Esophagus mucosa (tissue), 1 donor: Measurements from ENCODE around the gene RABGAP1L. TPM values are rescaled to one million over a fixed set of nuclear protein-coding genes. Genes with fewer than 3 reads are reported as not detected.
"Not testable (repeated sequence)": the region's sequence is repeated elsewhere in the genome, so short reads cannot be mapped to it uniquely, and the experiment has no call there.

ENCODE experiments used
- ATAC-seq: fragments of 200-7000 bp; cut with Tn5 transposase; one replicate; pipeline ENCODE4 v1.9.1; 2020
- total RNA-seq: library from RNA; stranded (reverse); gene quantifications from one replicate; pipeline ENCODE4 v1.2.4, GENCODE V29; 2023
- donor health status: DM: yes; HTN: yes; CAD: no.

RABGAP1L gene
- total RNA-seq, 1 donor from 2014 or later: 25.3 TPM

DNA sequence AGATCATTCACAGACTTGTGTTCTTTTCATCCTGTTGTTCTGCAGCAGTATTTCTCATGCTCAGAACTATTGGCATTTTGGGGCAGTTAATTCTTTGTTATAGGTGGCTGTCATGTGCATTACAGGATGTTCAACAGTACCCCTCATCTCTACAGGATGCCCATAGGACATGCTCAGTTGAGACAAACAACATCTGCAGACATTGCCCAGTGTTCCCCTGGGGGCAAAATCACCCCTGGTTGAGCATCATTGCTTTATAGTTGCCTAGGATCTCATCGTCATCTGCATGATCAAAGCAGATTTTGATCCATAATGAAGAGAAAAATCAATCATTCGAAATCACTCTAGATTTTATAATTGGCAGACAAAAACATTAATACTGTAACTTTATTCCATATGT is 617.9 kb downstream of the RABGAP1L start:
- ATAC-seq: no peak

DNA sequence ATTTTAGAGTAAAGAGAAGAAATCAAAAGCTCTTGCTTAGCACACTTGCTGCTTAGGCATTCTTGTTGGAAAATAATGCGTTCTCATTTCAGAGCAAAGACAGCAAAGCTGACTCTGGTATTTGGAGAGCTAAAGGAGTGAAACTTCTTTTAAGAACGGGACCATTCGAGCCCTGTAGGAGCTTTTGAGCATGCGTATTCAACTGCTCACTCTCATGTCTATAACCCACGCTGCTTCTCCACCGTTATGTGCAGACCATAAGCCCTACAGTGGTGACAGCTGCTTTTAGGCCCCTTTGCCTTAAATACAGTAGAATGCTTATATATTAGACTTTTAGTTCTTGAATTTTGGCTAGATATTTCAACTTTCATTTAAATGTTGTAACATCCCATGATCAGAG is 626.2 kb downstream of the RABGAP1L start:
- no peak for ATAC-seq

DNA sequence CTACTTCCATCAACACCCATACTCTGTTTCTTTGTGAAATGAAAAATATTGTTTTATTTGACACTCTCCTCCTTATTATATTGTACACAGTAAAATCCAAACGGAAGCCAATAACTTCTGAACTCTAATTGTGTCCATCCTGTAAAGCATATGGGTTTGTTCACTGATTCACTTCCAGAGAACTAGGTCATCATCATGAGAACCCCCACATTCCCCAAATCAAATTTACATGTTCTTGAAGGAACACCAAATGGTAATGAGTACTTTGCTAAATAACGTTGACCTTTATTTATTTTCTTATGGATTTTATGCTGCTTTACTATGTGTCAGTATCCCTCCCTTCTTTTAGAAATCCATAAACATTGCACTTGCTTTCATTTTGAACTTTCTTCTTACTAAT is 627.0 kb downstream of the RABGAP1L start:
- ATAC-seq: no peak

DNA sequence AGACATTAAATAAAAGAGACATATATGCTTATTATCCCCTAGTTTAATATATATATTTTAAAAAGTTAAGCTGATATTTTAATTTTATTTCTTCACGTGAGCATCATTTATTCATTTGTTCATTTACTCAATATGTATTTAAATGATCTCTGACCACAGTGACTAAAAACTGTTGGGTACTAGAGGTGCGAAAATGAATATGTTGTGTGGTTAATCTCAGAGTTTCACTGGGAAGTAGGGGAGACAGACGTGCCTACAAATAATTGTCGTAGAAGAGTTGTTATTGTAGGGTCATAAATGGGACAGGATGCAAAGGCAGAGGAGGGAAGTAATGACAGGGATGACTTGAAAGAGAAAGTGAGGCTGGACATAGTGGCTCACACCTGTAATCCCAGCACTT is 627.4 kb downstream of the RABGAP1L start:
- ATAC-seq: no peak

DNA sequence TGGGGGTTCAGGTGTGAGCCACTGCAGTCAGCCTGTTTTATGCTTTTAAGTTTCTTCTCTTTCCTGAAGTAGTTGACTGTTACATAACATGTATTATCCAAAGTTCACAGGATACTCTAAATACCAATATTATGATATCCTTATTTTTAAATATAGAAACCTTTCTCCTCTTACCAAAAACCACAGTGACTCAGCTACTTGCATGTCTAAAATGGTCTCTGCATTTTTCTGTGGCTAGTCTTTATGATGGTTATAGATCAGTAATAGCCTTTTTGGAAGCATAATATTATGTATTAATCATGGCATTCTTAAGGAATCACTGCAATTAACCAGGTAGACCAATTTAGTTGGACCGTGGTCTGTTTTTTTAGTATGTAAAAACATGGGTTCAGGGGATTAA is 629.7 kb downstream of the RABGAP1L start:
- ATAC-seq: no peak

DNA sequence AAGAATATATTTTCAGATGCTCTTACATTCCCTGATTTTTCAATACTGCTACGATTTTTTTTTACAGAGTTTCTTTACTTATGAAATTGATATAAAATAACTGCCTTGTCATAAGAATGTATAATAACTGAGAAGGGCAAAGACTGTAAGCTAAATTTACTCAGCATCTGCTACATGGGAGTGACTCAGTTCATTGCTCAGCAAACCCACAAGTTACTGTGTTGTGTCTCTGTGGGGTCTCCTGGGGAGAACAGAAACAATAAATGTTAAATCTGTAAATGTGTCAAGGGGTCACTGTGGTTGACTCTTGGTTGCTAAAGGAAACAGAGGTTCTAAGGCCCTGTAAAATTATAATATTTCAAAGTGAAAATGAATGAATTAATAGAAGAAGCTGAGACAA is 630.1 kb downstream of the RABGAP1L start:
- no peak for ATAC-seq

DNA sequence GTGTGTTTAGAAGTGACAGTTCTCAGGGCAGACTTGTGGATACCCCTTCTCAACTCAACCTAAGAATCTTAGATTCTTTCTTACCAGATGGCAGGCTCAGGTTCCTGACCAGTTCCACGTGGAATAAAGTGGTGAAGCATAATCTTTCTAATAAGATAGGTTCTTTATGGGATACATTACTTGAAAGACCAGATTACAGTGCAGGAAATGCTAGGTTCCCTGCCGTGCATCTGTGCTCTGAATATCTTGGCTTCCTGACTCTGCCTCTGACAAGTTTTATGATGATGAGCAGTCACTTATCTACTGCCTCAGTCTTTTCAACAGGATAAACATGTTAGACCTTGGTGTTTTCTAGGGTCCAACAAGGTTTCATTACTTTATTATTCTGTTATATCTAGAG is 632.5 kb downstream of the RABGAP1L start:
- no peak for ATAC-seq

DNA sequence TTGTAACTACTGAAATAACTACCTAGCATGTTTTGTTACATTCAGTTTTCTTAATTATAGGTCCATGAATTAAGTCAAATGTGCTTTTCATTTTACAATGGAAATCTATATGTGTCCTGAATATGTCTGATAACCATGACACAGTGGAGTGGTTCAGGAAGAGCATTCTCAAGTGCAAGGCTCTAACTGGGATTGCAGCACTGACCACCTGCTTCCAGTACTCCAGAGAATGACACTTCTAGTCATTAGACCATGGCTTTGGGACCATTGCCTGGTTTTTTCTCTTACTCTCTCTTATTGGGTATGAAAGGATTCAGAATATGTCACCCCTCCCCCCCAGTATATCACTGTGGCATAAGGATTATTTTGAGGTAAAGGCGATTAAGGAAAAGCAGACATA is 635.5 kb downstream of the RABGAP1L start:
- no peak for ATAC-seq

DNA sequence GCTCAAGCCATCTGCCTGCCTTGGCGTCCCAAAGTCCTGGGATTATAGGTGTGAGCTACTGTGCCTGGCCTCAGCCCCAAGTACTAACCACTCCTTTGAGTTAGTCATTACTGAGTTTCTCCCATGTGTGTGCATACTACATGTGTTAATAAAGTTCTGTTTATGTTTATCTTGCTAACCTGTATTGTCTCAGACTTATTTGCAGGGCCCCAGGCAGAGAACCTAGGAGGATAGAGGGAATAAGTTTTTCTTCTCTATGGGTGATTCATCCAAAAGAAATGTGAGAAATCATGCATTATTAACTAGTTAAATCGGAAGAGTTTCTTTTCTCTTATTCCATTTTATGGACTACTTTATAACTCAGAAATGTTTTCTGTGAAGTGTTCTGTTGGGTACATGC is 636.5 kb downstream of the RABGAP1L start:
- peak; percentile 64 for ATAC-seq

DNA sequence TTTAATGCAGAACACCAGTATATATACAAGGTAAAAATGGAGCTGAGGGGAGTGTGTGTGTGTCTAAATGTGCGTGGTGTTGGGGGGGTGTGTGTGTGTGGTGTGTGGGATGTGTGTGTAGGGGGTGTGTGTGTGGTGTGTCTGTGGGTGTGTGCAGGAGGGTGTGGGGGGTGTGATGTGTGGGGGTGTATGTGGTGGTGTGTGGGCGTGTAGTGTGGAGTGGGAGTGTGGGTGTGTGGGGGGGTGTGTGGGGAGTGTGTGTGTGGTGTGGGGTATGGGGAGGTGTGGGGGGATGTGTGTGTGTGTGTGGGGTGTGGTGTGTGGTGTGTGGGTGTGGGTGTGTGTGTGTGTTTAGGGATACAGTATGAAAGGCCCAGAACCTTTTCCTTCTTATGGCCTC is 638.1 kb downstream of the RABGAP1L start:
- ATAC-seq: no peak

DNA sequence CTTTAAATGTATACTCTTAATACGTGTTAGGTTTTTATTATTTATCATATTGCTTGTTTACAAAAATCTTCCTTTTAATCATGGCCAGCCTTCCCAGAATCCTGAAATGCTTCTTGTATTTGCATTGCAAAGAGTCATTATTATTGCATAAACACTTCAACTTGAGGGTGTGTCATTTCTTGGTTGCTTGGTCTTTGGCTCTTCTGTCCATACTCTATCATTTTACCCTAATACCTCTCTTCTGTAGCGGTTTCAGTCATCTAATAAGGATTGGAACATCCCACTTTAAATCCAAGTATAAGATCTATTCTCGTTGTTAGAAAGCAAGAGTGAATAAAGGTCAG is 639.8 kb downstream of the RABGAP1L start:
- no peak for ATAC-seq

DNA sequence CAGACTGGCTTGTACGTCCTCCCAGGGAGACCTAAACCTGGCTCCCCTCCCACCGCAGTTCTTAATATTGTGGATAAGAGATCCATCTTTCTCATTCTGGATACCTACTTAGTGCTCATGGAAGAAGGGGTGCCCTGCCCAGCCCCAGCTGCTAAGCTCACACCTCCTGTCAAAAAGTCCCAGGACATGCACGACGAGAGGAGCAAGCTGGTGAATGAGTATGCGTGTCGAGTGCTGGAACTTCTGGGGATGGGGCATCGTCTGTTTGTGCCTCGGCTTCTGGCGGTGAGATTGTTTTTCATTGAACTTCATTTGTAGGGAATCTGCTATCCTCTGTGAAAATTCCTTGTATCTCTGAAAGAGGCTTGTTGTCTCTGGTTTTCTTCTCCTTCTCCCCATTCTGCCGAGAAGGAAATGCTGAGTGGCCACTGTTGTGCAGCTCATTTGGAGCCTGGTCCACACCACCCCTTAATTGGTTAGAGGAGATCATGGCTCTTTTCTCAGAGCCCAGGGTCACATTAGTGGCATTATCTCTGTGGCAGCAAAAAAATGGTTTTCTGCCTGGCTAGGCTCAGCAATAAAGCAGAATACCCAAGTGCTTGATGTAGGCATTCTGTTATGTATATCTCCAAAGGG is 641.0 kb downstream of the RABGAP1L start:
- ATAC-seq: peak; percentile 47

DNA sequence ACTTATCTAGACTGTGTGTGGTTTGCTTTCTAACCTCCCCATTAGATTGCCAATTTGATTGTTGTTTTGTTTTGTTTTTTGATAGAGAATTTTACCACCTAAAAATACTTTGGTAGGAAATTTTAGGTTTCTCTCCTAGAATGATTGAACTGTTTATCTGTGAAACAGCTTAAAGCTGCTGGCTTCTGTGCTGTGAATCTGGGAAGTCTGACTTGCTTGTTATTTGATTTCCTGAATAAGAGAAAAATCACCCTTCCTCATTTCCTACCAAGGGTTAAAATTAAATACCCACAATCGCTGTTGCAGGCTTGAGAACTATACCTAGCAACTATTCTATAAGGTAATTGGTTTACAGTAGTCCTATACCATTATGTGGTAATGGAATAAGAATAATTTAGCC is 641.6 kb downstream of the RABGAP1L start:
- no peak for ATAC-seq

DNA sequence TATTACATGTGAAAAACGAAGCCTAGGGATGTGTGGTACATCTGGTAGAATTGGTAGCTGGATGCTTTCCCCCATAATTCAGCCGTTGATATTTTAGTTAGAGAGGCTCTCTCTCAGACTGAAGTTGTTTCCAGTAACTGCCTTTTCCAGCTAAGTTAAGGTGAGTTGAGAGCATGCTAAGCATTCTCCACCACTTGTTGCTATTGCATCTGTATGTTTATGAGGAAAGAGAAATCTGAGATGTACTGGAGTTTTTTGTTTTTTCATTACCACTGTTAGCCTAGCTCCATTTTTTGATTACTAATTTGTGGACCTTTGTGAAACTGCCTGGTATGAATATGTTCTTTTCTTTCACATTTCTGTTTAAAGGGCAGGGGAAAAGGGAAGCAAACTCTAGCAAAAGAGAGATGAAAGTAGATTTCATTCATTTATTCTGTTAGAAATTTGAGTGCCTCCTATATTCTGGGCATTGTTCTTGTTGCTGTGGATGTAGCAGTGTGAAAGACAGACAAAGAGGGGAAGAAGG is 650.5 kb downstream of the RABGAP1L start:
- ATAC-seq: no peak

DNA sequence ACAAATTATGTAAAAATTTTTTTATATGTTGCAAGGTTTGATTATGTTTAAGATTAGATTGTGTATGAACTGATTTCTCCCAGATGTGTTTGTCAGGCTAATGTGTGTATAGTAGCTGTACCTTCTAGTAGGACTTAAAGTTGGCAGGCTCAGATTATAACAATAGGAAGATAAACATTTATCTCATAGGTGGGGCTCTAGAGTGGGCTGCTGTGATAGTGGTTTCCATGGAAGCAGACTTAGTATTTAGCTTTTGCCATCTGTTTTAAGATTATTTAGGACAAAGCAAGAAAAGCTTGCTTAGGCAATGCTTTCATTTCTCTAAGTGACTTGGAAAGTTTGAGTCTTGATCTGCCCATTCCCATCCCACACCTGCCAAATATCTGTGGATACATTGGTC is 652.7 kb downstream of the RABGAP1L start:
- no peak for ATAC-seq

DNA sequence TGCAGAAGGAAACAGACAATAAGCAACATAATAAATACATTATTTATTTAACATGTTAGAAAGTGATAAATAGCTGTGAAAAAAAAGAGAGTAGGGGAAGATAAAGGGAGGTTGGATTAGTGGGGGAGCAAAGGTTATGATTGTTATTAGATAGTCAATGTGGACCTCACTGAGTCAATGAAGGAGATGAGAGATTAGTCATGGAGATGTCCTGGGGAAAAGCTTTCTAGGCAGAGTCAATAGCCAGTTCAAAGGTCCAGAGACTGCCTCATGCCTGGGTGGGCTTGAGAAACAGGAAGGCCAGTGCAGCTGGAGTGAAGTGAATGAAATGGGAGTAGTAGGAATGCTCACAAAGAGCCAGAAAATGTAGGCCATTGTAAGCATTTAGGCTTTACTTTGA is 653.3 kb downstream of the RABGAP1L start:
- no peak for ATAC-seq

DNA sequence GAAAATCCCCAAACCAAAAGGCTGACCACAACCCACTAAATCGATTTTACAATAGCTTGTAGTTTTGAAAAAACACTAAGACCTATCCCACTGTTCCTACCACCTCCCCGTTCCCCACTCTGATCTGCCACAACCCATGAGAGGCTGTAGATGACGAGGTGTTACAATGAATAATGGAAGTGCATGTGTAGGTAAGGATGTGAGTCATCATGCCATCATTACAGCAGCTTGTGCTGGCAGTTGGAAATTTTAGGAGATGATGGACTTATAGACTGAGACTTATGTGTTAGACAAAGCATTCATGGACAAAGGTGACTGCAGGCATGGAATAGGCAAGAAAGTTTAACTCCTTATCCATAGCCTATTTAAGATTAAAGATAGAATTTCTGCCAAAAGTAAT is 655.7 kb downstream of the RABGAP1L start:
- peak; percentile 77 for ATAC-seq

DNA sequence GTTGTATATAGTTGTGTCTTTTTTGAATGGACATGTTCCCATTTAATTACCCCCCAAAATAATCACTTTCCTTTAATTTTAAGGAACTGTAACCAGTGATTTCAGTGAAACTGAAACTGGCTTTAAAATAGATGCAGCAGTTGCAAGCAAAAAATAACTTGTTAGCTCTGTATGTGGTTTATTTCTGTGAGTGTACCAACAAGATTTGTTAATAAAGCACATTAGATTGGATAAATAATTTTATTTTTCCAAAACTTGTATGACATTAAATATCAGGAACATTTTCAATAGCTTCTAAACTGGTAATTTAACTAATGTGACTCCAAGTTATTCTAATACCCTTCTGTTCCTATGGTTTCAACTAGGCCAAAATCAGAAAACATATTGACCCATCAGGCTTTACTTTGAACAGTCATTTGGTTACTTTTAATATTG is 656.2 kb downstream of the RABGAP1L start:
- ATAC-seq: no peak

DNA sequence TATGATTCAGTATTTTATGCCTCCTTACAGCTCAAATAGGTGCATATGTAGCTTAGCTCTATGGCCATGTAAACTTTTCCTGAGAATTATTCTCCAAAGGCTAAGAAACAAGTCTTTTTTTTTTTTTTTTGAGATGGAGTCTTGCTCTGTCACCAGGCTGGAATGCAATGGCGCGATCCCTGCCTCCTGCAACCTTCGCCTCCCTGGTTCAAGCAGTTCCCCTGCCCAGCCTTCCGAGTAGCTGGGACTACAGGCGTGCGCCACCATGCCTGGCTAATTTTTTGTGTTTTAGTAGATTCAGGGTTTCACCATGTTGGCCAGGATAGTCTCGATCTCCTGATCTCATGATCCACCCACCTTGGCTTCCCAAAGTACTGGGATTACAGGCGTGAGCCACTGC is 657.3 kb downstream of the RABGAP1L start:
- not testable (repeated sequence) for ATAC-seq

DNA sequence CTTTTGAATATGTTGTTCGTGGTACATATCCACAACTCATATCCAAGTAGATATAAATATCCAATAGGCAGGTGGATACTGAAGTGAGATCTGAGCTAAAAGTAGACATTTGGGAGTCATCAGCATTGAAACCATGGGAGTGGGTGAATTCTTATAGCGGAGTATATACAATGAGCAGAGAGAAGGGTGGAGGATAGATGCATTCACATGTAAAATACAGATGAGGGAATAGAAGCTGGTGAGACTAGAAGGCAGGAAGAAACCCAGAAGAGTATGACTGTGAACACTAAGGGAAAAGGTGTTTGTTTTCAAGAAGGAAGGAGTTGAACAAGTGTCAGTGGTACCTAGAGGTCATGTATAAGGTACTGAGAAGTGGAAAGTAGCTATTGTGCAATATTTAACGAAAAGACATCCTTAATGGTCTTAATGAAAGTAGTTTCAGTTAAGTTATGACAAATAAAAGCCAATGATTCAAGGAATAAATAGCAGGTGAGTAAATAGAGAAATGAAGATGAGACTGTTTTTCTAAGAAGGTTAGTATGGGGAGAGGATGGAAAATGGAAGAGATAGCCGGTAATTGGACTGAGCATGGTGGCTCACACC is 658.8 kb downstream of the RABGAP1L start:
- ATAC-seq: no peak

DNA sequence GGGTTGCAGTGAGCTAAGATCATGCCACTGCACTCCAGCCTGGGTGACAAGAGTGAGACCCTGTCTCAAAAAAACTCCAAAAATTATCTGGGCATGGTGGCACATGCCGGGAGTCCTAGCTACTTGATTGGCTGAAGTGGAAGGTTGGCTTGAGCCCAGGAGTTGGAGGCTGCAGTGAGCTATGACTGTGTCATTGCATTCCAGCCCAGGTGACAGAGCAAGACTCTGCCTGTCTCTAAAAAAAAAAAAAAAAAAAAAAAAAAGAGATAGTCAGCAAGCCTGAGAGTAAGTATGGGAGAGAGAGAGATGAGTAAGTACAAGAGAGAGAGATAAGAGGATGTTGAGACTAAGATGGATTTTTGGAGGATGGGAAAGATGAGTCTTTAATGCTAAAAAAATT is 659.6 kb downstream of the RABGAP1L start:
- ATAC-seq: peak; percentile 72

DNA sequence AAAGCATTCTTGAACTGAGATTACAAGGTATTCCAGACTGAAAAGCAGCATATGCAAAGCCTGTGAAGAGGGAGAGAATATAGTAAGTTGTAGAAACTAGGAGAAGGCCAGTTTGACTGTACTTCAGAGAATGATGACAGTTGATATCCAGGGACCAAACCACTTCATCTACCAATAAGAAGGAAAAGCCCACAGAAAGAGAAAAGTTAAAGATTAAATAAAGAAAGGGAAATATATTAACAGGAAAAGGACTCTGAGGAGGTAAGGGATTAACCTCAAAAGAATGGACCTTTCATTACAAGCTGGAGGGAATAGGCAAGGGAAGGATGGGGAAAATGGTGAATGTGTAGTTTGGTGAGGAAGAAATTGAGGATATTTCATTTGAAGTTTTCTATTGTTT is 660.3 kb downstream of the RABGAP1L start:
- no peak for ATAC-seq

DNA sequence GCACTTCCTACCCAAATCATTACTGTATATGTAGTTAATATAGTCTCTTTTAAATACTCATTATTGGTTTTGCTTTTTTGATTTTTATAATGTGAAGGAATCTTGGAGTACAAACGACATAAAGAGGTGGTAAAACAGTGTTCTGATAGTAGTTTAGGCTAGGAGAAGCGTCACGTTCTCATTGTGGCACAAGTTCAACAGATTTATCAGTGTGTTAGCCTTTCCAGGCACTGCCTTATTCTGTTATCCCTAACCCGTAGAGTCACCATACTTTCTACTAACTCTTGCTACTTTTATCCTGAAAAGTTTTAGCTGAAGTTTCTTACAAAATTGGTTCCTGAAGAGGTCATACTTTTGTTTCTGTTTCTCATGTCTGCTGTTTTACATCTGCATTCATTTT is 665.8 kb downstream of the RABGAP1L start:
- ATAC-seq: no peak

DNA sequence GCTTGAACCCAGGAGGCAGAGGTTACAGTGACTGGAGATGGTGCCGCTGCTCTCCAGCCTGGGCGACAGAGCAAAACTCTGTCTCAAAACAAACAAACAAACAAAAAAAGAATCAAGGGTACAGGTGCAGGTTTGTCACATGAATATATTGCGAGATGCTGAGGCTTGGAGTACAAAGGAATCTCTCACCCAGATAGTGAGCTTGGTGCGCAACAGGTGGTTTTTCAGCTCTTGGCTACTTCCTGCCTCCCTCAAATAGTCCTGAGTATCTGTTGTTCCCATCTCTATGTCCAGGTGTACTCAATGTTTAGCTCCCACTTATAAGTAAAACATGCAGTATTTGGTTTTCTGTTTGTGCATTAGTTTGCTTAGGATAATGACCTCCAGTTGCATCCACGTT is 666.5 kb downstream of the RABGAP1L start:
- ATAC-seq: no peak

DNA sequence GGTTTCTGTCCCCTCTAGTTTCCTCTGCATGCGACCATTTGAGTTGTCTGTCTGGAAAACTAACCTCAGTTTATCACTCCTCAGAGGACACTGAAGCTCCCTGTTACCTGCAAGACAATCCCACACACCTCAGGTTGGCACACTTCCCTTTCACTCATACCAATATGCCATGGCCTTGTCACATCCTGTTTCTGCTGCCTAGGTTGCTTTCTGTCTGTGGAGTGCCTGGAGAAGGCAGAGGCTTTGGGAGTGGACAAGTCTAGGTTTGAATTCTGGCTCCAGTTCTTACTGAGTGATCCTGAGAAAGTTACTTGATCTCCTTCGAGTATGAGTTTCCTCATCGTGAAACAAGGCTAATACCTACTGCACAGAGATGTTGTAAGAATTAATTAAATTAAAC is 668.9 kb downstream of the RABGAP1L start:
- peak; percentile 43 for ATAC-seq
